NCI-H1048 (cell line): Measurements from ENCODE around the gene SNN.

Source experiments
- DNase-seq: peaks from one replicate; lab custom pipeline; 2025; lab: John Stamatoyannopoulos, UW

SNN gene

GRCh38 chr16:11635113-11635652 lies 33.1 kb upstream of the SNN start:
- DNase-seq = no peak

DNA sequence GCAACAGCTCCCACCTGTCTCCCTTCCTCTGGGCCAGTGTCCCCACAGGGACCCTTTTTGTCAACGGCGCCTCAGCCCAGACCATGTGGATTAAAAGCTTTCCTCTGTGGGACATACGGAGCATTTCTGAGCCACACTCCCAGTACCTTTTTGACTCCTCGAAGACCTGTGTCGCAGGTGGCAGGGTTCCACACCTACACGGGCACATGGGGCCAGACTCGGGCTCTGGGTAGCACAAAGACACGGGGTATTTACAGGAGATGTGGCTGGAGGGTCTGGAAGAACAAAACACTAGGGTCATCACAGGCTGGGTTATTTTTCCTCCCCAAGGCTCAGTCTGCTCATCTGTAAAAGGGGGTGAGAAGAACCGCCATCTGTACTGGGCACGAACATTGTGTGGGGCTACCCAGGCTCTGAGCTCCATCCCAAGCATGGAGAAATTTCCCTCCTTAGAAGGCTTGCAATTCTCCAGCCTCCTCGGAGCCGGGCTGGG lies 32.5 kb upstream of the SNN start:
- no peak for DNase-seq

- DNase-seq = no peak
These were observed 32.0 kb upstream of the SNN start for GRCh38 chr16:11636172-11636721.

DNA sequence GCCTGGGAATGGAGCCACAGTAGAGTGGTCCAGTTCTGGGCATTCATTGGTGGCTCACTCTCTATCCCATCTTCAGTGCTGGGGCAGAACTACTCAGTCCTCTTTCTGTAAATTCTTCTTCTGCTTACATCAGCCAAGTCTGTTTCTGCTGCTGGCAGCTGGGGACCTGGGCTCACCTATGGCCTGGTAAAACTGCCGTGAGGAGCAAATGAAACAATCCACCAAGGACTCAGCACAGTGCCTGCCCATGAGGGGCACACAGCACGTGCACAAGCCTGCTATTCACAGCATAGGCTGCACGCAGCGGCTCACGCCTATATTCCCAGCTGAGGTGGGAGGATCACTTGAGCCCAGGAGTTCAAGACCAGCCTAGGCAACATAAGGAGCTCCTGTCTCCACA lies 30.9 kb upstream of the SNN start:
- DNase-seq = no peak

GRCh38 chr16:11638140-11638539 lies 30.1 kb upstream of the SNN start:
- DNase-seq = no peak

DNA sequence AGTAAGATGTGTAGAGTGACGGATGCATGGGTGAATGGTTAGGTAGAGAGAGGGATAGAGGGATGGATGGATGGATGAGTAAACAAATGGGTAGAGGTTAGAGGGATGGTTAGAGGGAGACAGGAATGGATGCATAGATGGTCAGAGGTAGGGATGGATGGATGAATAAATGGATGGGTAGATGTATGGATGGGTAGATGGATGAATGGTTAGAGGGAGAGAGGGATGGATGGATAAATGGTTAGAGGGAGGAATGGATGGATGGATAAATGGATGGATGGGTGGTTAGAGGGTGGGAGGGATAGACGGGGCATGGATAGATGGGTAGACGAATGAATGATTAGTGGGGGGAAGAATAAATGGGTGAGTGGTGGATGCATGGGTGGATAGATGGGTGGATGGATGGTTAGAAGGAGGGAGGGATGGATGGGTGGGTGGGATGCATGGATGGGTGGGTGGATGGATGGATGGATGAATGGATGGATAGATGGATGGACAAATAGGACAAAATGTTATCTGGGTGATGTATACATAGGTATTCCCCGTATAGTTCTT lies 29.2 kb upstream of the SNN start:
- no peak for DNase-seq

DNA sequence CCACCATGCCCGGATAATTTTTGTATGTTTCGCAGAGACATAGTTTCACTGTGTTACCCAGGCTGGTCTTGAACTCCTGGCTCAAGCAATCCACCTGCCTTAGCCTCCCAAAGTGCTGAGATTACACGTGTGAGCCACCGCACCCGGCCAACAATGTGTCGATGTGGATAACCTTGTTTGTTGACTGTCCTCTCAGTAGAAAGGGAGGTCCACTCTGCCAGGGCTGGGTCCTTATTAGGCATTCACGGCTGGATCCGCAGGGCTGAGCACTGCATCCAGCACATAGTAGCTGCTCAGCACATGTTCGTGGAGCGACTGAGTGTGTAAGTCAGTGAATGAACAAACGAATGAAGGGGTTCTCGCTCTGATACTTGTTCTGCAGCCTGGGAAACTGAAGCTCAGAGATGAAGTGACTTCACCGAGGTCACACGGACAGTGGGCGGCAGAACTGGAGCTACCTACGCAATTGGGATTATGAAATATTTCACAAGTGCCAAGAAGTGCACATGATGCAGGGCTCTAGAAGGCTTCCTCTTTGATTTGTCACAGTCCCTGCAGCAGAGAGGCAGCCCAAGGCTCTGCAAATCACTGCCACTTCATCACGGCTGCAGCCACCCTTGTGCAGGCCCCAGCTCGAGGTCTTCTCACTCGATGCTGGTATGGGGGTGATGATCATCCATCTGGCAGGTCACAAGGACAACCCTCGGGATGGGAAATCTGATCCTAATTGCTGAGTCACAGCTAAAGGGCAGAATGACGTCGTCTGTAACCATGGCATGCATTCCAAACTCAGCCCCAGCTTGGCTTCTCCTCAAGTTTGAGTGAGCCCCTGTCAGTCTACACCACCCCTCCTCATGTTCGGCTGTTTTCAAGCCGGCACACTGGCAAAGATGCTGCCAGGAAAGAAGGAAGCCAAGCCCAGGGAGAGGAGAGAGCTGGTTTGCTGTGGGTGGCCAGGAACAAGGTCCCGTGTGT lies 28.0 kb upstream of the SNN start:
- no peak for DNase-seq

DNA sequence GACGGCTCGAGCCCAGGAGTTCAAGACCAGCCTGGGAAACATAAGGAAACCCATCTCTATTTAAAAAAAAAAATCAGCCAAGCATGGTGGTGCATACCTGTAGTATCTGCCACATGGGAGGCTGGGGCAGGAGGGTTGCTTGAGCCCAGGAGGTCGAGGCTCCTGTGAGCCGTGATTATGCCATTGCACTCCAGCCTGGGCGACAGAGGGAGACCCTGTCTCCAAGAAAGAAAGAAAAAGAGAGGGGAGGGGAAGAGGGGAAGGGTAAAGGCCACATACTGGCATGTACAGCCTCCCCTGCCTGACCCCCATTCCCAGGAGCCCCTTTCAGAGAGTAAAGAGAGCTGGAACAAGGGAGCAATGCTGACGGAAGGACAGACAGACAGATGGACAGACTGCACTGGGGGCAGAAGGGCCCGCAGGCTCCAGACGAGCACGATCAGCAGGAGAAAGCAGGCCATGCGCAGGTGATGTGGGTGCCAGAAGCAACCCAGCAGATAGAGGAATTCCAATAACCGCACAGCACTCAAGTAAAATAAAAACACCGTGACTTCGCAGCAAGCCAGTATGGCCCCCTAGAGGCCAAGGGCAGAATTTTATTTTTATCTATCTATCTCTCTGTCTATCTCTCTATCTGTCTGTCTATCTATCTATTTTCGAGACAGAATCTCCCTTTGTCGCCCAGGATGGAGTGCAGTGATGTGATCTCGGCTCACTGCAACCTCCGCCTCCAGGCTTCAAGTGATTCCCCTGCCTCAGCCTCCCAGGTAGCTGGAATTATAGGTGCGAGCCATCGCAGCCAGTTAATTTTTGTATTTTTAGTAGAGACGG lies 27.1 kb upstream of the SNN start:
- no peak for DNase-seq

DNA sequence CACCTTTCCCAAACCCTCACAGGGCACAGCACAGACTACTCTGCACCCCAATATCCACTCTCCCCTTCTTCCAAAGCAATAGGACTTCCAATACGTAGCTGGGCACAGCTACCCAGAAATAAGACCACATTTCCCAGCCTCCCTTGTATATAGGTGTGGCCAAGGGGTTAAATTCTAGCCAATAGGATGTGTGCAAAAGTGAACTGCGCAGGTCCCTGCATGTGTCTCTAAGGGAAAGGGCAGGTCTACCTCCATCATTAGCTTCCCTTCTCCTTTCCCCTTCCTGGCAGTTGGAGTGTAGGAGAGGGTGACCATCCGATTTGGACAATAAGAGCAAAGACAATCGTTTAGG lies 25.5 kb upstream of the SNN start:
- no peak for DNase-seq

- no peak for DNase-seq
These were observed 19.0 kb upstream of the SNN start for GRCh38 chr16:11649276-11649675.

DNA sequence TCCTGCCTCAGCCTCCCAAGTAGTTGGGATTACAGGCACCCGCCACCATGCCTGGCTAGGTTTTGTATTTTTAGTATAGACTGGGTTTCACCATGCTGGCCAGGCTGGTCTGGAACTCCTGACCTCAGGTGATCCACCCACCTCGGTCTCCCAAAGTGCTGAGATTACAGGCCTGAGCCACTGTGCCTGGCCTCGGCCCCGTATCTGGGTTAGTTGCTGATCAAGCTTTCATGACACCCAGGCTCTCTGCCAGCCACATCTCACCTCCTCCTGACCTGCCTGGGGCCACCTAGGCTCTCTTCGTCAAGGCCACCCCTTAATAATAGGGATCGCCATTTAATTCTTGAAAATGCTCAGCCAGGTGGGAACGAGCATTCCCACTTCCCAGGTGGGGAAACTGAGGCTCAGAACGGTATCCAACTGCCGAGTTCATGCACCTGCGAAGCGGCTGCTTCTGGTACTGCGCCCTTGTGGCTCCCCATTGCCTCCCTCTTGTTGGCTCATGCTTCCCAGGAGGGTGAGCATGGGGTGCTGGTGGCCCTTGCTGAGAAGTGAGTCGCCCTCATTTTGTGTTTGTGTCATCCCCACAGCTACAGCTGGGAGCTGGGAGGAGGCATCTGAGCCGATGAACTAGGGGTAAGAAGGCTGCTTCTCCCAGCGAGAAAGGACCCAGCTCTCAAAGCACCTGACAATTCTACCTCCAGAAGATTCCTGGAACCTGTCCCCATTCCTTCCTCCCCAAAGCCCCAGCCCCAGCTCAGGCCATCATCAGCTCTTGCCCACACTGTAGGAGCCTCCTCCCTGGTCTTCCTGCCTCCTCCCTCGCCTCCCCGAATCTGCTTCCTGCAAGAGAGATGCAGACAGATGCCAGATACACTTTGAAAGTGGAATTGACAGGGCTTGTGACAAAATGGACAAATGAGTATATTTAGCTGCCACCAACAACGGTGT lies 17.3 kb upstream of the SNN start:
- DNase-seq = no peak

DNA sequence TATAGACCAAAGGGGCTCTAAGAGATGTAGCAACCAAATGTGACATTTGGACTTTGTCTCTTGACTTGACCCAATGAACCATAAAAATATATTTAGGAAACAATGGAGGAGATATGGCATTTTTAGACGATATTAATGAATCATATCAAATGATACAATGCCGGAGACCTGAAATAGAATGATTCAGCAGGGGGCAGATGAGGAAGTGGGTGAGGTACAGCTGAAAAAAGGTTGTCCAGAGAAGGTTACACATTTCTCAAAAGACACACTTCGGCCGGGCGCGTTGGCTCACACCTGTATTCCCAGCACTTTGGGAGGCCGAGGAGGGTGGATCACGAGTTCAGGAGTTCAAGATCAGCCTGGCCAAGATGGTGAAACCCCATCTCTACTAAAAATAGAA lies 16.5 kb upstream of the SNN start:
- DNase-seq = no peak

GRCh38 chr16:11655655-11656054 lies 12.6 kb upstream of the SNN start:
- no peak for DNase-seq

GRCh38 chr16:11657556-11657955 lies 10.7 kb upstream of the SNN start:
- DNase-seq = no peak

GRCh38 chr16:11658896-11659708 lies 9.2 kb upstream of the SNN start:
- no peak for DNase-seq

DNA sequence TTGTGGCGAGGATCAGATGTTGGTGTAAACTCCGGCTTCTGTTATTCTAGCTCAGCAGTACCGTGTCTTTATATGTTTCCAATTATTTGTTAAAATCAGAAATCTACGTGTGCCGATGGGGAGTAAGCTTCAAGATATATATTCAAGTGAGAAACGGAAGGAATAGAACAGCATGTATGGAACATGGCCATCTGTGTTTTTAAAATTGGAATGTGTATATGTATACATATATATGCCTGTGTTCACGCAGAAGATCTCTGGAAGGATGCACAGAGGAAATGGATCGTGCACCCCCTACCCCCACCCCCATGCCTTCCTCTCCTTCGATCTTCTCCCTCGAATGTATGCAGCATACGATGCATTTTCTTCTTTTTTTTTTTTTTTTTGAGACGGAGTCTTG lies 7.7 kb upstream of the SNN start:
- DNase-seq = no peak

DNA sequence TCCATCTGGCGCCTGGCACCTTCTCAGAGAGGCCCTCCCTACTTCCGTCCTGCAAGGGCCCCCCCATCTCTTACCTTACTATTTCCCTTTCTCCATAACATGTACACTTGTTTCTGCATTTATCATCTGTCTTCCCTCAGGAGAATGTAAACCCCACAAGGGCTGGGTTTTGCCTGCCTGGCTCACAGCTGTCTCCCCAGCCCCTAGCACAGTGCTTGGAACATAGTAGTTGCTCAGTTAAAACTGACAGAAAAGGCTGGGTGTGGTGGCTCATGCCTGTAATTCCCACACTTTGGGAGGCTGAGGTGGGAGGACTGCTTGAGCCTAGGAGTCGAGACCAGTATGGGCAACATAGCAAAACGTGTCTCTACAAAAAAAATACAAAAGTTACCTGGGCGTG lies 5.7 kb upstream of the SNN start:
- no peak for DNase-seq

GRCh38 chr16:11665071-11665491 lies 3.2 kb upstream of the SNN start:
- DNase-seq = no peak

- no peak for DNase-seq
These were observed 1.9 kb upstream of the SNN start for GRCh38 chr16:11666103-11667055.
